Measurements from ENCODE around the gene SKIL. TPM values are rescaled to one million over a fixed set of nuclear protein-coding genes. Genes with fewer than 3 reads are reported as not detected.

The SKIL gene
- total and polyA plus RNA-seq, 2 experiments from 2014 or later: 28.6 to 39.1 TPM

GRCh38 chr3:170413291-170413690, 55.8 kb downstream of the SKIL start:
- H3K36me3 ChIP-seq (ENCODE audit: low read depth): no peaks in the 10 kb centered on the region
- no peak for TF ChIP-seq EZH2phosphoT487 (IDR thresholded peaks at IDR 0.05; ENCODE audit: insufficient read depth, low read depth)
- TF ChIP-seq EZH2 (IDR thresholded peaks at IDR 0.05; ENCODE audit: insufficient read depth, poor library complexity, severe bottlenecking): no peak

GRCh38 chr3:170414202-170414663, 56.7 kb downstream of the SKIL start:
- TF ChIP-seq EZH2 (IDR thresholded peaks at IDR 0.05; ENCODE audit: insufficient read depth, poor library complexity, severe bottlenecking) (no peak), EZH2phosphoT487 (IDR thresholded peaks at IDR 0.05; ENCODE audit: insufficient read depth, low read depth) (no peak)
- peak; percentile 90 for DNase-seq
- Histone ChIP-seq H2AFZ (0 out of 2 replicates have a peak overlapping the region, but pooled peaks have one; percentile 14), H3K79me2 (ENCODE audit: insufficient read depth) (peaks cover 6% of the 10 kb centered on the region), H3K9me3 (ENCODE audit: low read depth) (no peaks in the 10 kb centered on the region), H3F3A (ENCODE audit: insufficient read depth) (peaks cover 13% of the 10 kb centered on the region), H3K9me2 (ENCODE audit: insufficient read depth) (no peaks in the 10 kb centered on the region), H4K20me1 (ENCODE audit: insufficient read depth) (no peaks in the 10 kb centered on the region), H3K4me2 (ENCODE audit: unreplicated experiment) (peak overlapping the region; percentile 74), H3K36me3 (ENCODE audit: low read depth) (no peaks in the 10 kb centered on the region), H3K27me3 (replicated peaks; ENCODE audit: insufficient read depth) (no peaks in the 10 kb centered on the region), H3K4me1 (ENCODE audit: insufficient read depth) (peaks cover 14% of the 10 kb centered on the region), H3K9ac (no peak overlapping the region), H3K27ac (peak overlapping the region; percentile 50), H3K4me3 (0 out of 2 replicates have a peak overlapping the region, but pooled peaks have one; percentile 25)
- in situ Hi-C loops (cut with MboI): loop anchor here (10.0 kb wide), 1 partner anchor 401 kb away; no protein-coding TSS in a partner anchor
- WGBS, 2 experiments (ENCODE audit: low coverage in 1 of 2, low lambda C conversion rate in 2 of 2, missing lambda C conversion rate in 2 of 2): 1 to 2% methylated on average over 5 of the region's 5 CpGs

More at GRCh38 chr3:170413291-170413690, 55.8 kb downstream of the SKIL start:
- in situ Hi-C loops (cut with MboI): loop anchor here (10.0 kb wide), 1 partner anchor 402 kb away; no protein-coding TSS in a partner anchor
- DNase-seq: no peak
- no peaks in the 10 kb centered on the region for H4K20me1 ChIP-seq (ENCODE audit: insufficient read depth)
- H3K4me2 ChIP-seq (ENCODE audit: unreplicated experiment): no peak overlapping the region
- no peaks in the 10 kb centered on the region for H3K9me3 ChIP-seq (ENCODE audit: low read depth)
- H3K27ac ChIP-seq: no peak overlapping the region; the same call in 1 of the 2 replicates
- no peak overlapping the region for H2AFZ ChIP-seq
- no peak overlapping the region for H3K4me3 ChIP-seq
- peaks cover 14% of the 10 kb centered on the region for H3K4me1 ChIP-seq (ENCODE audit: insufficient read depth)
- peaks cover 13% of the 10 kb centered on the region for H3F3A ChIP-seq (ENCODE audit: insufficient read depth)
- no peaks in the 10 kb centered on the region for H3K9me2 ChIP-seq (ENCODE audit: insufficient read depth)
- no peaks in the 10 kb centered on the region for H3K79me2 ChIP-seq (ENCODE audit: insufficient read depth)
- WGBS, 2 experiments (ENCODE audit: low coverage in 1 of 2, low lambda C conversion rate in 2 of 2, missing lambda C conversion rate in 2 of 2): 96 to 100% methylated on average over 4 of the region's 4 CpGs
- no peaks in the 10 kb centered on the region for H3K27me3 ChIP-seq (replicated peaks; ENCODE audit: insufficient read depth)
- H3K9ac ChIP-seq: no peak overlapping the region

GRCh38 chr3:170417090-170417489, 59.6 kb downstream of the SKIL start:
- no peak overlapping the region for H3K4me2 ChIP-seq (ENCODE audit: unreplicated experiment)
- H3K9ac ChIP-seq: no peak overlapping the region
- in situ Hi-C loops (cut with MboI): loop anchor here (10.0 kb wide), 1 partner anchor 398 kb away; no protein-coding TSS in a partner anchor
- WGBS, 2 experiments (ENCODE audit: low coverage in 1 of 2, low lambda C conversion rate in 2 of 2, missing lambda C conversion rate in 2 of 2): 96 to 100% methylated on average over 1 of the region's 1 CpG
- no peak for DNase-seq
- no peaks in the 10 kb centered on the region for H4K20me1 ChIP-seq (ENCODE audit: insufficient read depth)
- H3K36me3 ChIP-seq (ENCODE audit: low read depth): no peaks in the 10 kb centered on the region
- peaks cover 20% of the 10 kb centered on the region for H3F3A ChIP-seq (ENCODE audit: insufficient read depth)
- no peaks in the 10 kb centered on the region for H3K9me2 ChIP-seq (ENCODE audit: insufficient read depth)
- H3K27ac ChIP-seq: no peak overlapping the region
- peaks cover 33% of the 10 kb centered on the region for H3K79me2 ChIP-seq (ENCODE audit: insufficient read depth)
- no peak overlapping the region for H2AFZ ChIP-seq
- peaks cover 22% of the 10 kb centered on the region for H3K4me1 ChIP-seq (ENCODE audit: insufficient read depth)
- H3K4me3 ChIP-seq: no peak overlapping the region
- no peak for TF ChIP-seq EZH2 (IDR thresholded peaks at IDR 0.05; ENCODE audit: insufficient read depth, poor library complexity, severe bottlenecking)
- no peak for TF ChIP-seq EZH2phosphoT487 (IDR thresholded peaks at IDR 0.05; ENCODE audit: insufficient read depth, low read depth)
- H3K27me3 ChIP-seq (replicated peaks; ENCODE audit: insufficient read depth): no peaks in the 10 kb centered on the region
- H3K9me3 ChIP-seq (ENCODE audit: low read depth): no peaks in the 10 kb centered on the region

- in situ Hi-C loops (cut with MboI): loop anchor here (10.0 kb wide), 1 partner anchor 396 kb away; no protein-coding TSS in a partner anchor
- no peaks in the 10 kb centered on the region for H3K9me2 ChIP-seq (ENCODE audit: insufficient read depth)
- H3K4me1 ChIP-seq (ENCODE audit: insufficient read depth): peaks cover 17% of the 10 kb centered on the region
- no peaks in the 10 kb centered on the region for H3K27me3 ChIP-seq (replicated peaks; ENCODE audit: insufficient read depth)
- no peaks in the 10 kb centered on the region for H3K36me3 ChIP-seq (ENCODE audit: low read depth)
- 3 to 4% methylated on average over 51 to 60 of the region's 79 CpGs for WGBS, 2 experiments (ENCODE audit: low coverage in 1 of 2, low lambda C conversion rate in 2 of 2, missing lambda C conversion rate in 2 of 2)
- peak within 1 kb of the TSS; percentile 82 for H3K4me3 ChIP-seq
- DNase-seq: peak; percentile 78
- peak within 1 kb of the TSS; percentile 93 for H3K4me2 ChIP-seq (ENCODE audit: unreplicated experiment)
- peaks cover 49% of the 10 kb centered on the region for H3K79me2 ChIP-seq (ENCODE audit: insufficient read depth)
- H3K9me3 ChIP-seq (ENCODE audit: low read depth): no peaks in the 10 kb centered on the region
- H4K20me1 ChIP-seq (ENCODE audit: insufficient read depth): no peaks in the 10 kb centered on the region
- H3K27ac ChIP-seq: peak within 1 kb of the TSS; percentile 64
- peak within 1 kb of the TSS; percentile 84 for H3K9ac ChIP-seq
- H2AFZ ChIP-seq: peak within 1 kb of the TSS; percentile 89
- peaks cover 17% of the 10 kb centered on the region for H3F3A ChIP-seq (ENCODE audit: insufficient read depth)
- TF ChIP-seq EZH2phosphoT487 (IDR thresholded peaks at IDR 0.05; ENCODE audit: insufficient read depth, low read depth): no peak
- TF ChIP-seq EZH2 (IDR thresholded peaks at IDR 0.05; ENCODE audit: insufficient read depth, poor library complexity, severe bottlenecking): no peak
Measured at GRCh38 chr3:170418422-170419398, 61.2 kb downstream of the SKIL start, which contains the start of gene CLDN11. Gene CLDN11 (plus strand): TSS chr3:170418868. CDS start chr3:170419067, 199 bp downstream.
